Neural progenitor cell (in vitro differentiated cells): ENCODE measurements around the gene CYBB.

Source experiments
- EZH2 ChIP-seq: fragments of 200-600 bp; sonication (generic); IDR thresholded peaks from 2 replicates; pipeline ENCODE4 v1.6.1; 2017; ENCODE audit warnings: antibody characterized with exemption, mild to moderate bottlenecking, moderate library complexity
- EZH2phosphoT487 ChIP-seq: fragments of 200-600 bp; sonication (generic); IDR thresholded peaks from 2 replicates; pipeline ENCODE4 v1.6.1; 2017; ENCODE audit warnings: antibody characterized with exemption
- TF ChIP-seq, protein P1 (sequence below): fragments of 200-600 bp; sonication (generic); IDR thresholded peaks from 2 replicates; pipeline ENCODE4 v1.5.1; 2017; ENCODE audit warnings: antibody characterized with exemption, mild to moderate bottlenecking

DNA sequence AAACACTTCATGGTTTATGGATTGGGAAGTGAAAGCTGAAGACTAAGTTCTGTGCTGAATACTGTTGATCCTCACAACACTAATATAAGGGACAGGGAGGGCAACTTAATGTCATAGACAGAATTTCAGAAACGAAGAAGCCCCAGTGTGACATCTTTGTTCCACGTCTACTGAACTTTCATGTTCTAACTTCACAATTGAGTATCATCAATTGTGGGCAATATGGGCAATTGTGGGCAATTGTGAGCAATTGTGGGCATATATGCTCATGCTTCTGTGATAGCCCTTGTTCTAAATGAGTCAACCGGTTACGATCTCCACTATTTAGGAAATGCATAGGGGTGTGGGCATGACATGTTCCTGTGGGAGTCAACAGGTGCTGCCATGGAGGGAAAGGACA is 33.7 kb downstream of the CYBB start:
- TF ChIP-seq, protein P1, sequence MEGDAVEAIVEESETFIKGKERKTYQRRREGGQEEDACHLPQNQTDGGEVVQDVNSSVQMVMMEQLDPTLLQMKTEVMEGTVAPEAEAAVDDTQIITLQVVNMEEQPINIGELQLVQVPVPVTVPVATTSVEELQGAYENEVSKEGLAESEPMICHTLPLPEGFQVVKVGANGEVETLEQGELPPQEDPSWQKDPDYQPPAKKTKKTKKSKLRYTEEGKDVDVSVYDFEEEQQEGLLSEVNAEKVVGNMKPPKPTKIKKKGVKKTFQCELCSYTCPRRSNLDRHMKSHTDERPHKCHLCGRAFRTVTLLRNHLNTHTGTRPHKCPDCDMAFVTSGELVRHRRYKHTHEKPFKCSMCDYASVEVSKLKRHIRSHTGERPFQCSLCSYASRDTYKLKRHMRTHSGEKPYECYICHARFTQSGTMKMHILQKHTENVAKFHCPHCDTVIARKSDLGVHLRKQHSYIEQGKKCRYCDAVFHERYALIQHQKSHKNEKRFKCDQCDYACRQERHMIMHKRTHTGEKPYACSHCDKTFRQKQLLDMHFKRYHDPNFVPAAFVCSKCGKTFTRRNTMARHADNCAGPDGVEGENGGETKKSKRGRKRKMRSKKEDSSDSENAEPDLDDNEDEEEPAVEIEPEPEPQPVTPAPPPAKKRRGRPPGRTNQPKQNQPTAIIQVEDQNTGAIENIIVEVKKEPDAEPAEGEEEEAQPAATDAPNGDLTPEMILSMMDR, result no peak
- TF ChIP-seq EZH2, result no peak
- TF ChIP-seq EZH2phosphoT487, result no peak
